PFSK-1 (cell line): ENCODE measurements around the gene HSPG2.

ENCODE experiments used
- POLR2AphosphoS5 ChIP-seq: IDR thresholded peaks from 2 replicates; pipeline ENCODE4 v1.6.1; 2012; ENCODE audit warnings: low read depth, mild to moderate bottlenecking, control low read depth, low read length, moderate library complexity
- REST ChIP-seq, 2 experiments: IDR thresholded peaks; 2 replicates each; pipeline versions ENCODE4 v1.6.1 to v1.8.0; 2011 to 2012; ENCODE audit warnings: low read depth in 2 of 2, low read length in 2 of 2, control low read depth in 1 of 2, inconsistent platforms in 1 of 2, mild to moderate bottlenecking in 1 of 2, moderate library complexity in 1 of 2; ENCODE audit not compliant: insufficient read depth in 1 of 2
- SIN3A ChIP-seq: IDR thresholded peaks from 2 replicates; pipeline ENCODE4 v1.6.1; 2012; ENCODE audit warnings: mild to moderate bottlenecking, low read length, moderate library complexity, borderline replicate concordance; ENCODE audit not compliant: insufficient read depth
- TAF1 ChIP-seq: IDR thresholded peaks from 2 replicates; pipeline ENCODE4 v1.6.1; 2012; ENCODE audit warnings: low read length, control low read depth, borderline replicate concordance; ENCODE audit not compliant: insufficient read depth

GRCh38 chr1:21820597-21821232 lies 116.4 kb downstream of the HSPG2 start:
- TF ChIP-seq TAF1: no peak
- TF ChIP-seq POLR2AphosphoS5: no peak
- TF ChIP-seq REST (IDR thresholded peaks at IDR 0.05; ENCODE audit: insufficient read depth in 1 of 2, low read depth in 2 of 2, low read length in 2 of 2): no peak
- no peak for TF ChIP-seq SIN3A
